ENCODE measurements around the gene SLC35E1.

DNA sequence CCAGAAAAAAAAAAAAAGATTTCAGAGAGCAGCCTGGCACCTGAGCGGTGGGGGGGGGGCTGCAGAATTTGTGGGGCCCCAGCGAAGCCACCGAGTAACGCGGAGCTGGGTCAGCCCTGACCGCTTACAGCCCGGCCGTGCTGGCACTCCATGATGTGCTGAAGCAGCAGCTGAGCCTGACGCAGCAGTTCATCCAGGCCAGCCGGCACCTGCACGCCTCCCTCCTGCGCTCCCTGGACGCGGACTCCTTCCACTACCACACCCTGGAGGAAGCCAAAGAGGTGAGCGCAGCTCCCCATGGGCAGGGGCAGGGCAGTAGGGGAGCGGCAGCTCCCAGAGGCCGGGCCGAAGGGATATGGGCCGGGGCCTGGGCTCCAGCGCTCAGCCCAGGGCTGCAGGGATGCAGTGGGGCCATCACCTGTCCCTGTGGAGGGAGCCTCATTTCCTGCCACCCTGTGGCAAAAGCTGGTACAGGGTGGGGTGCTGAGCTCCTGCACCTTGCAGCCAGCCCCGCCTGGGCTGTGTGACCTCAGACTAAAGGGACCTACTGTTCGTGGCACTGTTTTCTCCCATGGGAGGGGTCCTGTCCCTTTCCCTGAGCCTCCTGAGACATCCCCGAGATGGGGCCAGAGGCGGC, 57.7 kb downstream of the SLC35E1 start:
- TF ChIP-seq, protein P1, sequence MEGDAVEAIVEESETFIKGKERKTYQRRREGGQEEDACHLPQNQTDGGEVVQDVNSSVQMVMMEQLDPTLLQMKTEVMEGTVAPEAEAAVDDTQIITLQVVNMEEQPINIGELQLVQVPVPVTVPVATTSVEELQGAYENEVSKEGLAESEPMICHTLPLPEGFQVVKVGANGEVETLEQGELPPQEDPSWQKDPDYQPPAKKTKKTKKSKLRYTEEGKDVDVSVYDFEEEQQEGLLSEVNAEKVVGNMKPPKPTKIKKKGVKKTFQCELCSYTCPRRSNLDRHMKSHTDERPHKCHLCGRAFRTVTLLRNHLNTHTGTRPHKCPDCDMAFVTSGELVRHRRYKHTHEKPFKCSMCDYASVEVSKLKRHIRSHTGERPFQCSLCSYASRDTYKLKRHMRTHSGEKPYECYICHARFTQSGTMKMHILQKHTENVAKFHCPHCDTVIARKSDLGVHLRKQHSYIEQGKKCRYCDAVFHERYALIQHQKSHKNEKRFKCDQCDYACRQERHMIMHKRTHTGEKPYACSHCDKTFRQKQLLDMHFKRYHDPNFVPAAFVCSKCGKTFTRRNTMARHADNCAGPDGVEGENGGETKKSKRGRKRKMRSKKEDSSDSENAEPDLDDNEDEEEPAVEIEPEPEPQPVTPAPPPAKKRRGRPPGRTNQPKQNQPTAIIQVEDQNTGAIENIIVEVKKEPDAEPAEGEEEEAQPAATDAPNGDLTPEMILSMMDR (IDR thresholded peaks at IDR 0.05) = no peak
- TF ChIP-seq POLR2AphosphoS5 (IDR thresholded peaks at IDR 0.05) = no peak
- no peak for TF ChIP-seq POLR2A (IDR thresholded peaks at IDR 0.05)
